PC-3 (cell line): Measurements from ENCODE around the gene PNPLA4.

Experiments used
- EZH2phosphoT487 ChIP-seq: fragments of 300-600 bp; sonication (generic); IDR thresholded peaks from 2 replicates; pipeline ENCODE4 v1.6.1; 2018; ENCODE audit warnings: mild to moderate bottlenecking, antibody characterized with exemption, low read length, borderline replicate concordance
- TF ChIP-seq, protein P1 (sequence below): fragments of 300-600 bp; sonication (generic); conservative IDR thresholded peaks from 2 replicates; pipeline ENCODE4 v1.5.1; 2017; ENCODE audit warnings: antibody characterized with exemption, low read depth, mild to moderate bottlenecking, low read length

DNA sequence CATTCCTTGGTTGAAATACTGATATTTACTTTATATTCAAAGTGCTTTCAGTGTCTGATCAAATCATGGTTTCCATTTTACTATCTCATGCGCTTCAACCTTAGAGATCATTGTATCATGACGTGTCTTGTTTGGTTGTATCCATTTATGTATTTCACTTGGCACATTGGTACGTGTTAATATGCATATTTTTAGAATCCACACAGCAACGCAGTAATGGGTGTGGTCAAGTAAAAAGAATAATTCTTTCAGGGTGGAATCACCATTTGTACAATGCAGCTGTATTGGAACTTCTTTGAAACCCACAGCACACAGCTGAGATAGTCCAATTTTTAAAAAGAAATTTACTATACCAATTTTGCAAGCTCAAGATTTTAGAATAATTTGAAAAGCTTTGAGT, 55.2 kb downstream of the PNPLA4 start:
- TF ChIP-seq EZH2phosphoT487, result no peak
- TF ChIP-seq, protein P1, sequence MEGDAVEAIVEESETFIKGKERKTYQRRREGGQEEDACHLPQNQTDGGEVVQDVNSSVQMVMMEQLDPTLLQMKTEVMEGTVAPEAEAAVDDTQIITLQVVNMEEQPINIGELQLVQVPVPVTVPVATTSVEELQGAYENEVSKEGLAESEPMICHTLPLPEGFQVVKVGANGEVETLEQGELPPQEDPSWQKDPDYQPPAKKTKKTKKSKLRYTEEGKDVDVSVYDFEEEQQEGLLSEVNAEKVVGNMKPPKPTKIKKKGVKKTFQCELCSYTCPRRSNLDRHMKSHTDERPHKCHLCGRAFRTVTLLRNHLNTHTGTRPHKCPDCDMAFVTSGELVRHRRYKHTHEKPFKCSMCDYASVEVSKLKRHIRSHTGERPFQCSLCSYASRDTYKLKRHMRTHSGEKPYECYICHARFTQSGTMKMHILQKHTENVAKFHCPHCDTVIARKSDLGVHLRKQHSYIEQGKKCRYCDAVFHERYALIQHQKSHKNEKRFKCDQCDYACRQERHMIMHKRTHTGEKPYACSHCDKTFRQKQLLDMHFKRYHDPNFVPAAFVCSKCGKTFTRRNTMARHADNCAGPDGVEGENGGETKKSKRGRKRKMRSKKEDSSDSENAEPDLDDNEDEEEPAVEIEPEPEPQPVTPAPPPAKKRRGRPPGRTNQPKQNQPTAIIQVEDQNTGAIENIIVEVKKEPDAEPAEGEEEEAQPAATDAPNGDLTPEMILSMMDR, result no peak
